Sigmoid colon (tissue), 7 donors: ENCODE measurements around the gene CCDC33. TPM values are rescaled to one million over a fixed set of nuclear protein-coding genes. Genes with fewer than 3 reads are reported as not detected.

Source experiments
- DNase-seq: peaks from one replicate; pipeline ENCODE4 v3.0.0-alpha.2; 2019
- H3K27ac ChIP-seq, 4 donors: fragments of 200-600 bp; sonication (generic); one replicate each; pipeline ENCODE4 v1.5.1; 2016 to 2019; ENCODE audit warnings: mild to moderate bottlenecking in 1 of 4
- H3K27me3 ChIP-seq, 3 donors: fragments of 200-600 bp; sonication (generic); one replicate each; pipeline ENCODE4 v1.5.1; 2019; ENCODE audit warnings: mild to moderate bottlenecking in 1 of 3
- H3K36me3 ChIP-seq, 4 donors: fragments of 200-600 bp; sonication (generic); one replicate each; pipeline ENCODE4 v1.5.1; 2016 to 2019
- H3K4me1 ChIP-seq, 4 donors: fragments of 200-600 bp; sonication (generic); one replicate each; pipeline ENCODE4 v1.5.1; 2017 to 2019
- H3K4me3 ChIP-seq, 4 donors: fragments of 200-600 bp; sonication (generic); one replicate each; pipeline ENCODE4 v1.5.1; 2017 to 2019; ENCODE audit warnings: mild to moderate bottlenecking in 2 of 4, moderate library complexity in 1 of 4
- H3K9me3 ChIP-seq, 4 donors: fragments of 200-600 bp in 3 of 4; sonication (generic) in 3 of 4; one replicate each; pipeline versions ENCODE4 v1.5.1 to v1.6.1; 2013 to 2019
- CTCF ChIP-seq, 4 experiments: fragments of 450-650 bp in 3 of 4; fragments of 200-600 bp in 1 of 4; IDR thresholded peaks; one replicate each; pipeline ENCODE4 v1.5.1; 2016 to 2019; ENCODE audit warnings: antibody characterized with exemption in 4 of 4, mild to moderate bottlenecking in 3 of 4, moderate library complexity in 2 of 4
- EP300 ChIP-seq, 4 donors: sonication (generic); formaldehyde crosslinking; IDR thresholded peaks; one replicate each; pipeline ENCODE4 v1.6.1; 2017; ENCODE audit warnings: antibody characterized with exemption in 4 of 4
- POLR2A ChIP-seq, 2 donors: fragments of 450-650 bp; IDR thresholded peaks; one replicate each; pipeline ENCODE4 v1.6.1; 2016; ENCODE audit warnings: antibody characterized with exemption in 2 of 2, mild to moderate bottlenecking in 2 of 2, moderate library complexity in 2 of 2
- POLR2AphosphoS5 ChIP-seq, 4 donors: sonication (generic); formaldehyde crosslinking; IDR thresholded peaks; one replicate each; pipeline ENCODE4 v1.6.1; 2017; ENCODE audit warnings: antibody characterized with exemption in 4 of 4
- WGBS, 2 donors: extraction: QIAGEN DNeasy Blood & Tissue Kit; methylation state at CpG; one replicate each; pipeline ENCODE4 v1.1.7; 2013; 5-methylcytosine and 5-hydroxymethylcytosine counted together
- intact Hi-C: fragments of 100-400 bp; cut with DNase I; formaldehyde crosslinking; loops from one replicate; pipeline ENCODE4 v1.15.1; 2023
- polyA plus RNA-seq, 3 donors: library from polyadenylated mRNA; stranded (reverse); fragments of 200-250 nt; gene quantifications; one replicate each; pipeline ENCODE4 v1.2.3, GENCODE V29; 2013
- total RNA-seq, 4 donors: library from RNA; depleted of rRNA; stranded (reverse); fragments of >200 nt; gene quantifications; one replicate each; pipeline ENCODE4 v1.1.0, GENCODE V29; 2016
- donor health status: healthy with polysubstance abuse.
- donor health status: Bipolar disorder and iron deficiency.
- donor health status: healthy.

CCDC33 gene
- total and polyA plus RNA-seq, 7 donors = 0.09 to 0.60 TPM; not detected in 5

DNA sequence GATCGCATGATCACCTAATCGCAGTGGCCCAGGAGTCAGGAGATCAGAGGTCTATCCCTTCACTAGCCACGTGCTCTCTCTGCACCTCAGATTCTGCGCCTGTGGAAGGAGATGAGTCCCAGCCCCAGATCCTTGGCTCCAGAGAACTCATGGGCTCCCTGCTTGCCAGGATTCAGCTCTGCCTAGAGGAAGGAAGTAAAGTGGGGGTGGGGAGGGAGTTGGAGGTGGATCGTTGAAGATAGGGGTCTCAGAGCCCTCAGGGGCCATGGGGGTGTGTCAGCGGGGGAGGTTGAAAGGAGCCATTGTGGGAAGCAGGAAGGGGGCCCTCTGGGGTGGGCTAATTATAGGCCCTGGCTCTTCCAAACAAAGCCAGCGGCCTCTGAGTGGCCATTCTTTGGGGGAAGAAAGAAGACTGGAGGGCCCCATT, 22.3 kb upstream of the CCDC33 start:
- H3K4me1 ChIP-seq = peaks cover 0 to 8% (median 0%) of the 10 kb centered on the region in 4 donors
- DNase-seq = no peak
- WGBS, 2 donors = 67 to 84% methylated on average over 7 of the region's 7 CpGs
- no peak overlapping the region for H3K27ac ChIP-seq
- TF ChIP-seq CTCF (IDR thresholded peaks at IDR 0.05) (no peak), POLR2AphosphoS5 (IDR thresholded peaks at IDR 0.05) (no peak)
- H3K4me3 ChIP-seq = no peak overlapping the region
- peaks cover 0 to 9% (median 0%) of the 10 kb centered on the region in 3 donors for H3K27me3 ChIP-seq
- no peaks in the 10 kb centered on the region for H3K36me3 ChIP-seq
- intact Hi-C loops = no loop called here
- H3K9me3 ChIP-seq = no peaks in the 10 kb centered on the region

DNA sequence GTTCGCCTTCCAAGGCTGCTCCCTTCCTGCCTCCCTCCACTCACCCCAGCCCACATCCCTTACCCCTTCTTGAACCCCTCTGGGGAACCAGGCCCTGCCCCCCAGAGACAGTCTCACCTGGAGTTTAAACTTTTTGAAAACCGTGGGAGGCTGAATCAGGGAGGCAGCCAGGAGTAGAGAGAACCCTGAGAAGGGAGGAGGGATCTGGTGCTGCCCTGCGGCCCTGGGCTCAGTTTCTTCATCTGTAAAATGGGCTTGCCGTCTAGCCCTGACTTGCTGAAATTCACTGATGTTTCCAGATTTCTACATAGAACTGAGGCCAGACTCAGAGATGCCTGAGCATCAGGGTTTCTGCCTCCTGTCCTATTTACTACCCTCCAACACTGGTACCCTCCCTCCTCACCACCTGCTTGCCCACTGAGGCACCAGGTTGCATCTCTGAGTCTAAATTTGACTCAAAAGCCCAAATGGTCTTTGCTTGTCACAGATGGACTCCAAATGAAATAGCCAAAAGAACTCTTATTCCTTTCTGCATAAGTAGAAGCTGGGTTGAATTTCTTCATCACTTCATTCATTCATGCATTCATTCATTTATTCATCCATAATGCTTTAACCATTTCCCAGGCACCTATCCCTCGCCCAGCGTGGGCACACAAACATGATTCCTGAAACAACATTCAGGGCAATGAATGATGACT, 21.7 kb upstream of the CCDC33 start:
- TF ChIP-seq POLR2AphosphoS5 (IDR thresholded peaks at IDR 0.05) (no peak), POLR2A (IDR thresholded peaks at IDR 0.05) (no peak), EP300 (IDR thresholded peaks at IDR 0.05) (no peak), CTCF (IDR thresholded peaks at IDR 0.05) (no peak)
- no peak overlapping the region for H3K4me3 ChIP-seq
- peaks cover 0 to 8% (median 0%) of the 10 kb centered on the region in 4 donors for H3K4me1 ChIP-seq
- H3K27ac ChIP-seq = no peak overlapping the region
- intact Hi-C loops = no loop called here
- H3K36me3 ChIP-seq = no peaks in the 10 kb centered on the region
- H3K27me3 ChIP-seq = peaks cover 0 to 9% (median 0%) of the 10 kb centered on the region in 3 donors
- 82 to 86% methylated on average over 6 of the region's 6 CpGs for WGBS, 2 donors
- H3K9me3 ChIP-seq = no peaks in the 10 kb centered on the region
- no peak for DNase-seq

- Histone ChIP-seq H3K9me3 (no peaks in the 10 kb centered on the region), H3K4me1 (no peaks in the 10 kb centered on the region), H3K27me3 (peaks cover 0 to 9% (median 0%) of the 10 kb centered on the region in 3 donors), H3K27ac (no peak overlapping the region), H3K36me3 (no peaks in the 10 kb centered on the region), H3K4me3 (no peak overlapping the region)
- no peak for DNase-seq
- TF ChIP-seq POLR2AphosphoS5 (IDR thresholded peaks at IDR 0.05) (no peak), CTCF (IDR thresholded peaks at IDR 0.05) (no peak), POLR2A (IDR thresholded peaks at IDR 0.05) (no peak), EP300 (IDR thresholded peaks at IDR 0.05) (no peak)
- intact Hi-C loops = no loop called here
- WGBS, 2 donors = 93% methylated on average over 8 of the region's 8 CpGs
Observed at GRCh38 chr15:74215958-74216357, 20.2 kb upstream of the CCDC33 start.

- DNase-seq = no peak
- no peak overlapping the region for H3K4me3 ChIP-seq
- H3K27me3 ChIP-seq = peaks cover 0 to 9% (median 0%) of the 10 kb centered on the region in 3 donors
- H3K4me1 ChIP-seq = no peaks in the 10 kb centered on the region
- no peak for TF ChIP-seq CTCF (IDR thresholded peaks at IDR 0.05)
- no peak for TF ChIP-seq POLR2A (IDR thresholded peaks at IDR 0.05)
- TF ChIP-seq EP300 (IDR thresholded peaks at IDR 0.05) = no peak
- TF ChIP-seq POLR2AphosphoS5 (IDR thresholded peaks at IDR 0.05) = no peak
- intact Hi-C loops = no loop called here
- H3K27ac ChIP-seq = no peak overlapping the region
- no peaks in the 10 kb centered on the region for H3K36me3 ChIP-seq
- no peaks in the 10 kb centered on the region for H3K9me3 ChIP-seq
- 58 to 85% methylated on average over 3 of the region's 3 CpGs for WGBS, 2 donors
Observed at GRCh38 chr15:74216949-74217348, 19.2 kb upstream of the CCDC33 start.
